Measurements from ENCODE around the gene SLC25A21. TPM values are rescaled to one million over a fixed set of nuclear protein-coding genes. Genes with fewer than 3 reads are reported as not detected.

SLC25A21 gene
- total RNA-seq, 1 experiment from 2014 or later = 1.4 TPM

DNA sequence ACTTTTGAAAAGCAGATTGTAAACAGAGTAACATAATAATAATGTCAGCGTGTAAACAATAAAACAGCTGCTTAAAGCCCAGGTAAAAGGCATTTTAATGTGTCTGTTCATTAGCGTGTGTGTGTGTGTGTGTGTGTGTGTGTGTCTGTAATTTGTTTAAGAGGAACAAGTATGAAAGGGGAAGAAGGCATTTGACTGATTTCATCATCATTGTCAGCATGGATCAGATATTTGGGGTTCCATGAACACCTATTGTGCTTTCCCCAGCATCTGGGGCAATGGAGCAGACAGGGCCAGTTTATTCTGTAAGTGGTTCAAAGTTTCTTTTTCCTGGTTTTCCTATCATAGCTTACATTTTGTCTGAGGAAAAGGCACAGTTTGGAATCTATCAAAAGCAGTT lies 28.9 kb downstream of the SLC25A21 start:
- no TSS peak for BruUV-seq (replicated peaks)
- Mint-ChIP-seq H3K36me3 (ENCODE audit: insufficient read depth, unreplicated experiment) (no peaks in the 10 kb centered on the region), H3K27me3 (ENCODE audit: insufficient read depth, unreplicated experiment) (no peaks in the 10 kb centered on the region), H3K4me1 (ENCODE audit: insufficient read depth, unreplicated experiment) (peaks cover 19% of the 10 kb centered on the region), H3K9me3 (ENCODE audit: unreplicated experiment) (no peaks in the 10 kb centered on the region), H3K27ac (ENCODE audit: low read depth, unreplicated experiment) (peak overlapping the region; percentile 47), H3K4me3 (ENCODE audit: unreplicated experiment) (no peak overlapping the region)
- ChIA-PET CTCF (interaction anchor here (0.6 to 6.2 kb wide), 10 partner anchors 8 to 1073 kb away, joined by 3 to 21 read pairs (median 4); no protein-coding TSS in a partner anchor), POLR2A (interaction anchor here (0.9 to 2.7 kb wide), 5 partner anchors 18 to 374 kb away, joined by 3 to 10 read pairs (median 5); partner anchors contain the start of gene SLC25A21)
- intact Hi-C loops (cut with micrococcal nuclease) = no loop called here
- TF ChIP-seq, protein P1, sequence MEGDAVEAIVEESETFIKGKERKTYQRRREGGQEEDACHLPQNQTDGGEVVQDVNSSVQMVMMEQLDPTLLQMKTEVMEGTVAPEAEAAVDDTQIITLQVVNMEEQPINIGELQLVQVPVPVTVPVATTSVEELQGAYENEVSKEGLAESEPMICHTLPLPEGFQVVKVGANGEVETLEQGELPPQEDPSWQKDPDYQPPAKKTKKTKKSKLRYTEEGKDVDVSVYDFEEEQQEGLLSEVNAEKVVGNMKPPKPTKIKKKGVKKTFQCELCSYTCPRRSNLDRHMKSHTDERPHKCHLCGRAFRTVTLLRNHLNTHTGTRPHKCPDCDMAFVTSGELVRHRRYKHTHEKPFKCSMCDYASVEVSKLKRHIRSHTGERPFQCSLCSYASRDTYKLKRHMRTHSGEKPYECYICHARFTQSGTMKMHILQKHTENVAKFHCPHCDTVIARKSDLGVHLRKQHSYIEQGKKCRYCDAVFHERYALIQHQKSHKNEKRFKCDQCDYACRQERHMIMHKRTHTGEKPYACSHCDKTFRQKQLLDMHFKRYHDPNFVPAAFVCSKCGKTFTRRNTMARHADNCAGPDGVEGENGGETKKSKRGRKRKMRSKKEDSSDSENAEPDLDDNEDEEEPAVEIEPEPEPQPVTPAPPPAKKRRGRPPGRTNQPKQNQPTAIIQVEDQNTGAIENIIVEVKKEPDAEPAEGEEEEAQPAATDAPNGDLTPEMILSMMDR (IDR thresholded peaks at IDR 0.05; ENCODE audit: unreplicated experiment) = no peak
- DNase-seq (ENCODE audit: unreplicated experiment) = no peak

GRCh38 chr14:37142835-37143401 lies 29.5 kb downstream of the SLC25A21 start:
- Mint-ChIP-seq H3K9me3 (ENCODE audit: unreplicated experiment) (no peaks in the 10 kb centered on the region), H3K4me3 (ENCODE audit: unreplicated experiment) (no peak overlapping the region), H3K36me3 (ENCODE audit: insufficient read depth, unreplicated experiment) (no peaks in the 10 kb centered on the region), H3K4me1 (ENCODE audit: insufficient read depth, unreplicated experiment) (peaks cover 19% of the 10 kb centered on the region), H3K27me3 (ENCODE audit: insufficient read depth, unreplicated experiment) (no peaks in the 10 kb centered on the region), H3K27ac (ENCODE audit: low read depth, unreplicated experiment) (peak overlapping the region; percentile 47)
- DNase-seq (ENCODE audit: unreplicated experiment) = peak; percentile 51
- no TSS peak for BruUV-seq (replicated peaks)
- intact Hi-C loops (cut with micrococcal nuclease) = no loop called here
- ChIA-PET CTCF (interaction anchor here (1.1 to 6.2 kb wide), 8 partner anchors 9 to 1073 kb away, joined by 3 to 21 read pairs (median 6); no protein-coding TSS in a partner anchor), POLR2A (interaction anchor here (0.9 to 2.7 kb wide), 5 partner anchors 18 to 374 kb away, joined by 3 to 10 read pairs (median 5); partner anchors contain the start of gene SLC25A21)
- TF ChIP-seq, protein P1 (IDR thresholded peaks at IDR 0.05; ENCODE audit: unreplicated experiment) = no peak

- ChIA-PET CTCF (interaction anchor here (0.5 to 6.2 kb wide), 6 partner anchors 9 to 1057 kb away, joined by 3 to 24 read pairs (median 4); no protein-coding TSS in a partner anchor), POLR2A (interaction anchor here (0.7 to 2.4 kb wide), 2 partner anchors 10 to 134 kb away, joined by 3 to 6 read pairs; no protein-coding TSS in a partner anchor)
- Mint-ChIP-seq H3K4me1 (ENCODE audit: insufficient read depth, unreplicated experiment) (peaks cover 14% of the 10 kb centered on the region), H3K27me3 (ENCODE audit: insufficient read depth, unreplicated experiment) (no peaks in the 10 kb centered on the region), H3K9me3 (ENCODE audit: unreplicated experiment) (no peaks in the 10 kb centered on the region), H3K36me3 (ENCODE audit: insufficient read depth, unreplicated experiment) (no peaks in the 10 kb centered on the region), H3K4me3 (ENCODE audit: unreplicated experiment) (no peak overlapping the region), H3K27ac (ENCODE audit: low read depth, unreplicated experiment) (no peak overlapping the region)
- intact Hi-C loops (cut with micrococcal nuclease) = no loop called here
- BruUV-seq (replicated peaks) = no TSS peak
- TF ChIP-seq, protein P1 (IDR thresholded peaks at IDR 0.05; ENCODE audit: unreplicated experiment) = no peak
- DNase-seq (ENCODE audit: unreplicated experiment) = no peak
Measured at GRCh38 chr14:37140176-37140575, 32.2 kb downstream of the SLC25A21 start.

- Mint-ChIP-seq H3K4me3 (ENCODE audit: unreplicated experiment) (no peak overlapping the region), H3K4me1 (ENCODE audit: insufficient read depth, unreplicated experiment) (peaks cover 11% of the 10 kb centered on the region), H3K9me3 (ENCODE audit: unreplicated experiment) (no peaks in the 10 kb centered on the region), H3K27me3 (ENCODE audit: insufficient read depth, unreplicated experiment) (no peaks in the 10 kb centered on the region), H3K27ac (ENCODE audit: low read depth, unreplicated experiment) (no peak overlapping the region), H3K36me3 (ENCODE audit: insufficient read depth, unreplicated experiment) (no peaks in the 10 kb centered on the region)
- CTCF ChIA-PET = interaction anchor here (0.5 to 6.2 kb wide), 6 partner anchors 10 to 1058 kb away, joined by 3 to 24 read pairs (median 4); no protein-coding TSS in a partner anchor
- POLR2A ChIA-PET = interaction anchor here (2.4 kb wide), 1 partner anchor 11 kb away, joined by 6 read pairs; no protein-coding TSS in a partner anchor
- DNase-seq (ENCODE audit: unreplicated experiment) = no peak
- no TSS peak for BruUV-seq (replicated peaks)
- intact Hi-C loops (cut with micrococcal nuclease) = no loop called here
- TF ChIP-seq, protein P1 (IDR thresholded peaks at IDR 0.05; ENCODE audit: unreplicated experiment) = no peak
Measured at GRCh38 chr14:37139710-37140109, 32.7 kb downstream of the SLC25A21 start.

Measured in MCF 10A (cell line).